ENCODE data around the gene NT5DC2.

NT5DC2 gene

GRCh38 chr3:52509753-52510328 is 23.8 kb downstream of the NT5DC2 start:
- DNase-seq, result no peak

GRCh38 chr3:52507359-52507758 is 26.3 kb downstream of the NT5DC2 start:
- no peak for DNase-seq

- DNase-seq, result no peak
Measured at GRCh38 chr3:52506266-52506966, 27.2 kb downstream of the NT5DC2 start.

GRCh38 chr3:52504977-52505376 is 28.7 kb downstream of the NT5DC2 start:
- DNase-seq, result no peak

GRCh38 chr3:52503788-52504424 is 29.8 kb downstream of the NT5DC2 start:
- DNase-seq, result no peak

- no peak for DNase-seq
Measured at GRCh38 chr3:52502808-52503350, 30.8 kb downstream of the NT5DC2 start.

- DNase-seq, result no peak
Measured at GRCh38 chr3:52502001-52502400, 31.7 kb downstream of the NT5DC2 start.

GRCh38 chr3:52501046-52501445 is 32.6 kb downstream of the NT5DC2 start:
- DNase-seq, result no peak

GRCh38 chr3:52498137-52499054 is 35.3 kb downstream of the NT5DC2 start:
- DNase-seq, result peak; percentile 64

GRCh38 chr3:52495777-52496602 is 37.7 kb downstream of the NT5DC2 start:
- no peak for DNase-seq

GRCh38 chr3:52494886-52495495 is 38.7 kb downstream of the NT5DC2 start, which contains the start of gene STAB1:
Gene STAB1 (plus strand): TSS chr3:52495338. CDS start chr3:52495414, 76 bp downstream.
- DNase-seq, result no peak

- DNase-seq, result no peak
Measured at GRCh38 chr3:52494445-52494844, 39.2 kb downstream of the NT5DC2 start.

- no peak for DNase-seq
Measured at GRCh38 chr3:52493232-52494017, 40.2 kb downstream of the NT5DC2 start.

GRCh38 chr3:52492059-52492458 is 41.6 kb downstream of the NT5DC2 start:
- no peak for DNase-seq

- peak; percentile 41 for DNase-seq
Measured at GRCh38 chr3:52490939-52491526, 42.6 kb downstream of the NT5DC2 start.

GRCh38 chr3:52490035-52490938 is 43.4 kb downstream of the NT5DC2 start:
- no peak for DNase-seq

GRCh38 chr3:52489453-52489852 is 44.2 kb downstream of the NT5DC2 start:
- no peak for DNase-seq

- DNase-seq, result no peak
Measured at GRCh38 chr3:52488746-52489145, 44.9 kb downstream of the NT5DC2 start.
